Endothelial cell of umbilical vein (primary cell): Measurements from ENCODE around the gene BUD13. TPM values are rescaled to one million over a fixed set of nuclear protein-coding genes. Genes with fewer than 3 reads are reported as not detected.

ENCODE experiments used
- BruUV-seq: library from RNA; stranded (reverse); fragments of 400-500 nt; replicated peaks from 2 replicates; lab custom pipeline; 2021; lab: Mats Ljungman, UMichigan
- CTCF ChIA-PET: fragments of 300-600, 350-600 bp; sonication (Branson Sonifier 250); formaldehyde crosslinking; loops from one replicate; lab custom pipeline; 2021; ENCODE audit warnings: antibody characterized with exemption, inconsistent platforms; lab: Charles Lee
- POLR2A ChIA-PET: fragments of 300-600, 350-600 bp; sonication (Branson Sonifier 250); formaldehyde crosslinking; loops from one replicate; lab custom pipeline; 2021; ENCODE audit warnings: antibody characterized with exemption, inconsistent platforms; lab: Charles Lee
- DNase-seq: peaks from one replicate; pipeline ENCODE4 v3.0.0-alpha.2; 2011; ENCODE audit warnings: low read depth, low spot score
- FAIRE-seq: peaks from 2 replicates; lab custom pipeline; 2011; peaks lifted over from hg19 to GRCh38; lab: Jason Lieb, UNC
- H2AFZ ChIP-seq: 2 replicates; pipeline ENCODE4 v1.6.0; 2012; ENCODE audit warnings: low read depth, low read length, control low read depth, inconsistent platforms
- H3K27ac ChIP-seq: 2 replicates; pipeline ENCODE4 v1.5.1; 2011; ENCODE audit warnings: low read depth, mild to moderate bottlenecking, control low read depth, low read length, moderate library complexity; ENCODE audit not compliant: insufficient read depth
- H3K27me3 ChIP-seq, 2 experiments: 2 replicates each; pipeline versions ENCODE4 v1.6.0 to v1.6.1; 2011; ENCODE audit warnings: low read length in 2 of 2, mixed read lengths in 1 of 2; ENCODE audit not compliant: control insufficient read depth in 2 of 2, insufficient read depth in 2 of 2
- H3K36me3 ChIP-seq, 2 experiments: 2 replicates in 1 of 2; 3 replicates in 1 of 2; pipeline ENCODE4 v1.5.1; 2011; ENCODE audit warnings: low read length in 2 of 2, mild to moderate bottlenecking in 1 of 2, moderate library complexity in 1 of 2; ENCODE audit not compliant: control insufficient read depth in 2 of 2, insufficient read depth in 2 of 2; ENCODE audit errors: extremely low read depth in 1 of 2
- H3K4me1 ChIP-seq: 3 replicates; pipeline ENCODE4 v1.5.1; 2011; ENCODE audit warnings: mild to moderate bottlenecking, low read length; ENCODE audit not compliant: control insufficient read depth, insufficient read depth; ENCODE audit errors: extremely low read depth
- H3K4me2 ChIP-seq: 2 replicates; pipeline ENCODE4 v1.6.1; 2011; ENCODE audit warnings: low read length, control low read depth, mixed read lengths; ENCODE audit not compliant: insufficient read depth
- H3K4me3 ChIP-seq, 3 experiments: fragments of 200-600 bp in 1 of 3; sonication (generic), shearing (Covaris generic) in 1 of 3; replicated peaks in 1 of 3; 2 replicates each; pipeline ENCODE4 v1.5.1; 2011 to 2016; ENCODE audit warnings: control low read depth in 3 of 3, low read length in 3 of 3, mild to moderate bottlenecking in 2 of 3, inconsistent platforms in 1 of 3, low read depth in 1 of 3, moderate library complexity in 1 of 3; ENCODE audit not compliant: insufficient read depth in 1 of 3
- H3K79me2 ChIP-seq: 2 replicates; pipeline ENCODE4 v1.6.0; 2012; ENCODE audit warnings: low read length, inconsistent platforms; ENCODE audit not compliant: control insufficient read depth, insufficient read depth
- H3K9ac ChIP-seq: replicated peaks from 2 replicates; pipeline ENCODE3; 2011; ENCODE audit warnings: low read length, control low read depth; ENCODE audit not compliant: insufficient read depth; ENCODE audit errors: extremely low read depth
- H3K9me1 ChIP-seq: replicated peaks from 3 replicates; pipeline ENCODE4 v1.6.0; 2011; ENCODE audit warnings: mild to moderate bottlenecking, low read length; ENCODE audit not compliant: control insufficient read depth, insufficient read depth; ENCODE audit errors: extremely low read depth
- H3K9me3 ChIP-seq: replicated peaks from 2 replicates; pipeline ENCODE4 v1.5.1; 2012; ENCODE audit warnings: low read length, inconsistent platforms; ENCODE audit not compliant: control insufficient read depth, insufficient read depth
- H4K20me1 ChIP-seq: replicated peaks from 2 replicates; pipeline ENCODE3; 2011; ENCODE audit warnings: mild to moderate bottlenecking, low read length; ENCODE audit not compliant: control insufficient read depth, insufficient read depth; ENCODE audit errors: extremely low read depth
- EZH2 ChIP-seq: IDR thresholded peaks from 2 replicates; pipeline ENCODE4 v1.6.1; 2012; ENCODE audit warnings: borderline replicate concordance, low read depth, mild to moderate bottlenecking, moderate library complexity, low read length, inconsistent platforms; ENCODE audit not compliant: severe bottlenecking
- FOS ChIP-seq: IDR thresholded peaks from 2 replicates; pipeline ENCODE4 v1.6.1; 2011; ENCODE audit warnings: mild to moderate bottlenecking, low read length, moderate library complexity, borderline replicate concordance; ENCODE audit not compliant: insufficient read depth
- GATA2 ChIP-seq: IDR thresholded peaks from 2 replicates; pipeline ENCODE4 v1.7.0; 2011; ENCODE audit warnings: low read depth, mild to moderate bottlenecking, moderate library complexity, mixed read lengths, low read length; ENCODE audit not compliant: insufficient read length, insufficient read depth
- JUN ChIP-seq: IDR thresholded peaks from 2 replicates; pipeline ENCODE4 v1.6.1; 2011; ENCODE audit warnings: borderline replicate concordance, low read depth; ENCODE audit not compliant: insufficient read length, insufficient read depth
- MYC ChIP-seq: IDR thresholded peaks from one replicate; pipeline ENCODE4 v1.6.1; 2011; ENCODE audit warnings: mild to moderate bottlenecking, low read depth, low read length
- POLR2A ChIP-seq: IDR thresholded peaks from 2 replicates; pipeline ENCODE4 v1.6.1; 2012; ENCODE audit warnings: low read depth, mild to moderate bottlenecking, control low read depth, low read length
- POLR2AphosphoS5 ChIP-seq: IDR thresholded peaks from 2 replicates; pipeline ENCODE4 v1.6.1; 2012; ENCODE audit warnings: low read depth, mild to moderate bottlenecking, control low read depth, low read length, moderate library complexity; ENCODE audit not compliant: insufficient read depth
- dilution Hi-C: fragments of 300-500 bp; cut with MboI; formaldehyde crosslinking; loops from one replicate; pipeline ENCODE4 v1.15.0; 2019; ENCODE audit warnings: low sequenced_read_pairs; ENCODE audit not compliant: extremely low pct_ligation_motif_present
- intact Hi-C: fragments of 100-400 bp; cut with micrococcal nuclease; formaldehyde crosslinking; loops from one replicate; pipeline ENCODE4 v1.10.0; 2022
- polyA plus RNA-seq, 4 experiments: library from polyadenylated mRNA; depleted of rRNA in 3 of 4; stranded (reverse) in 3 of 4; unstranded in 1 of 4; fragments of >200 nt; gene quantifications; 2 replicates each; pipeline versions ENCODE4 v1.2.1 to v1.2.3, GENCODE V29; 2011 to 2012; ENCODE audit warnings: missing spikeins in 1 of 4
- total RNA-seq: library from RNA; stranded (reverse); gene quantifications from 2 replicates; pipeline ENCODE4 v1.2.3, GENCODE V29; 2021
- TF ChIP-seq, protein P1 (sequence below): IDR thresholded peaks from 2 replicates; pipeline ENCODE4 v1.6.1; 2011; ENCODE audit not compliant: insufficient read depth, insufficient read length
- TF ChIP-seq, protein P2 (sequence below), 2 donors: IDR thresholded peaks; 1 replicate in 1 of 2; 2 replicates in 1 of 2; pipeline ENCODE4 v1.5.1; 2011; ENCODE audit warnings: low read length in 2 of 2, mild to moderate bottlenecking in 2 of 2, moderate library complexity in 2 of 2, control low read depth in 1 of 2, inconsistent platforms in 1 of 2, low read depth in 1 of 2; ENCODE audit not compliant: insufficient read depth in 1 of 2; ENCODE audit errors: extremely low read depth in 1 of 2

BUD13 gene
- total and polyA plus RNA-seq, 2 donors (not counting 3 experiments of a cell fraction or from before 2014, with no cell fraction given) = 18.8 to 21.8 TPM

DNA sequence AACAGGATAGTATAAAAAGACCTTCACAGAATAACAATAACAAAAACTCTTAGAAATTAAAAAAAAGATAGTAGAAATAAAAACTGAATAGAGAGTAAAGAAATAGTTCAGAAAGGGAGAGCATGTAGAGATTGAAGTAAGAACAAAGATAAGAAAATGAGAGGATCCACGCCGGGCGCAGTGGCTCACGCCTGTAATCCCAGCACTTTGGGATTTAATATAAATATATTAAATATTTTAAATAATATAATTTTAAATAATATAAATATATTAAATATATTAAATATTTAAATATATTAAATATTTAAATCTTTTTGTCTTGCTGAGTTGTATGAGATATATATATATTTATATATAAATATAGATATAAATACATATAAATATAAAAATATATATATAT lies 39.3 kb upstream of the BUD13 start:
- ChIA-PET CTCF (interaction anchor here (0.7 kb wide), 1 partner anchor 24 kb away, joined by 3 read pairs; no protein-coding TSS in a partner anchor), POLR2A (no interaction called here)
- Histone ChIP-seq H2AFZ (no peak overlapping the region), H4K20me1 (no peaks in the 10 kb centered on the region), H3K9ac (no peak overlapping the region), H3K36me3 (no peaks in the 10 kb centered on the region), H3K27ac (no peak overlapping the region), H3K4me2 (no peak overlapping the region), H3K27me3 (peaks cover 6 to 8% of the 10 kb centered on the region in 2 experiments), H3K4me3 (no peak overlapping the region), H3K9me3 (no peaks in the 10 kb centered on the region), H3K9me1 (no peaks in the 10 kb centered on the region), H3K79me2 (no peaks in the 10 kb centered on the region), H3K4me1 (no peaks in the 10 kb centered on the region)
- intact Hi-C loops = no loop called here
- no TSS peak for BruUV-seq
- DNase-seq (no peak), FAIRE-seq (no peak)
- TF ChIP-seq POLR2AphosphoS5 = no peak
- TF ChIP-seq FOS = no peak
- dilution Hi-C loops = no loop called here

DNA sequence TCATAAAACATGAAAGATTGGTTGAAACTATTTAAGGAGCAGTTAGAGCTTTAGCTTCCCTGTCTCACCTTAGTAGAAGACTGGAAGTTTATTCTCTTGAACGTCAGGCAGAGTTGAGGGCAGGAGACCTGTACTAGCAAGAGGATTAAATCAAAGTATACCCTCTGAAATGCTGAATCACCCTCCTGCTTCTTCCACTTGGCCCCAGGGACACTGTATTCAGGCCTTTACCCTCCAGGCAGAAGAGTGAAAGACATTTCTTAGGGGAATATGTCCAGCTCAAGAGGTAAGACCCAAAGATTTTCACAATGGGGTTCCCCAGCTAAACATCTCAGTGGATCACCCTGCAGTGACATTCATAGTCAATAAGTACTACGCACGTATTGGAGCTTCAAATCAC lies 38.4 kb upstream of the BUD13 start:
- Histone ChIP-seq H3K4me1 (no peaks in the 10 kb centered on the region), H3K9me3 (no peaks in the 10 kb centered on the region), H4K20me1 (no peaks in the 10 kb centered on the region), H3K9me1 (no peaks in the 10 kb centered on the region), H3K27ac (no peak overlapping the region), H3K4me3 (no peak overlapping the region), H3K9ac (no peak overlapping the region), H3K79me2 (no peaks in the 10 kb centered on the region), H3K27me3 (peaks cover 6 to 8% of the 10 kb centered on the region in 2 experiments), H3K4me2 (no peak overlapping the region), H2AFZ (no peak overlapping the region), H3K36me3 (no peaks in the 10 kb centered on the region)
- TF ChIP-seq GATA2 (no peak), POLR2AphosphoS5 (no peak), FOS (no peak), EZH2 (no peak), POLR2A (no peak), JUN (no peak), MYC (no peak)
- TF ChIP-seq, protein P1, sequence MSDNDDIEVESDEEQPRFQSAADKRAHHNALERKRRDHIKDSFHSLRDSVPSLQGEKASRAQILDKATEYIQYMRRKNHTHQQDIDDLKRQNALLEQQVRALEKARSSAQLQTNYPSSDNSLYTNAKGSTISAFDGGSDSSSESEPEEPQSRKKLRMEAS = no peak
- TF ChIP-seq, protein P2, sequence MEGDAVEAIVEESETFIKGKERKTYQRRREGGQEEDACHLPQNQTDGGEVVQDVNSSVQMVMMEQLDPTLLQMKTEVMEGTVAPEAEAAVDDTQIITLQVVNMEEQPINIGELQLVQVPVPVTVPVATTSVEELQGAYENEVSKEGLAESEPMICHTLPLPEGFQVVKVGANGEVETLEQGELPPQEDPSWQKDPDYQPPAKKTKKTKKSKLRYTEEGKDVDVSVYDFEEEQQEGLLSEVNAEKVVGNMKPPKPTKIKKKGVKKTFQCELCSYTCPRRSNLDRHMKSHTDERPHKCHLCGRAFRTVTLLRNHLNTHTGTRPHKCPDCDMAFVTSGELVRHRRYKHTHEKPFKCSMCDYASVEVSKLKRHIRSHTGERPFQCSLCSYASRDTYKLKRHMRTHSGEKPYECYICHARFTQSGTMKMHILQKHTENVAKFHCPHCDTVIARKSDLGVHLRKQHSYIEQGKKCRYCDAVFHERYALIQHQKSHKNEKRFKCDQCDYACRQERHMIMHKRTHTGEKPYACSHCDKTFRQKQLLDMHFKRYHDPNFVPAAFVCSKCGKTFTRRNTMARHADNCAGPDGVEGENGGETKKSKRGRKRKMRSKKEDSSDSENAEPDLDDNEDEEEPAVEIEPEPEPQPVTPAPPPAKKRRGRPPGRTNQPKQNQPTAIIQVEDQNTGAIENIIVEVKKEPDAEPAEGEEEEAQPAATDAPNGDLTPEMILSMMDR (IDR thresholded peaks at IDR 0.05; ENCODE audit: extremely low read depth in 1 of 2, insufficient read depth in 1 of 2, low read depth in 1 of 2, low read length in 2 of 2) = no peak
- ChIA-PET CTCF (interaction anchor here (0.7 kb wide), 1 partner anchor 25 kb away, joined by 3 read pairs; no protein-coding TSS in a partner anchor), POLR2A (no interaction called here)
- dilution Hi-C loops = no loop called here
- intact Hi-C loops = no loop called here
- FAIRE-seq (no peak), DNase-seq (no peak)
- no TSS peak for BruUV-seq
